Astrocyte of the spinal cord (primary cell): ENCODE data around the gene GSG1L.

Experiments used
- DNase-seq: peaks from one replicate; pipeline ENCODE4 v3.0.0; 2011; ENCODE audit warnings: low read depth, low spot score
- H3K4me3 ChIP-seq: 2 replicates; pipeline ENCODE4 v1.5.1; 2011; ENCODE audit warnings: low read depth, mild to moderate bottlenecking, low read length, moderate library complexity
- CTCF ChIP-seq: IDR thresholded peaks from 2 replicates; pipeline ENCODE4 v1.5.1; 2012; ENCODE audit warnings: low read depth, mild to moderate bottlenecking, low read length, inconsistent platforms
- in situ Hi-C: cut with HindIII; loops from 2 replicates; pipeline ENCODE4 v1.10.0; 2017; ENCODE audit warnings: low sequenced_read_pairs

Gene GSG1L

GRCh38 chr16:27753563-27753962, 310.0 kb downstream of the GSG1L start:
- no peak for DNase-seq
- in situ Hi-C loops = no loop called here

GRCh38 chr16:27752241-27752640, 311.3 kb downstream of the GSG1L start:
- H3K4me3 ChIP-seq = no peak overlapping the region
- no peak for TF ChIP-seq CTCF
- in situ Hi-C loops = no loop called here
- DNase-seq = no peak

More at GRCh38 chr16:27753563-27753962, 310.0 kb downstream of the GSG1L start:
- H3K4me3 ChIP-seq = no peak overlapping the region
- TF ChIP-seq CTCF = no peak

GRCh38 chr16:27751676-27752075, 311.8 kb downstream of the GSG1L start:
- no peak for TF ChIP-seq CTCF
- H3K4me3 ChIP-seq = no peak overlapping the region
- in situ Hi-C loops = no loop called here
- DNase-seq = no peak

- no peak for DNase-seq
- in situ Hi-C loops = no loop called here
- no peak overlapping the region for H3K4me3 ChIP-seq
- no peak for TF ChIP-seq CTCF
Observed at GRCh38 chr16:27751233-27751632, 312.3 kb downstream of the GSG1L start.

- in situ Hi-C loops = no loop called here
- TF ChIP-seq CTCF = no peak
- no peak overlapping the region for H3K4me3 ChIP-seq
- no peak for DNase-seq
Observed at GRCh38 chr16:27749946-27750345, 313.6 kb downstream of the GSG1L start.

- no peak overlapping the region for H3K4me3 ChIP-seq
- in situ Hi-C loops = no loop called here
- no peak for TF ChIP-seq CTCF
- DNase-seq = no peak
Observed at GRCh38 chr16:27749547-27749875, 314.0 kb downstream of the GSG1L start.
